Lower lobe of right lung (tissue), 2 donors: ENCODE results near the gene GALNT12. TPM values are rescaled to one million over a fixed set of nuclear protein-coding genes. Genes with fewer than 3 reads are reported as not detected.

Experiments used
- ATAC-seq, 2 donors: fragments of 200-7000 bp; cut with Tn5 transposase; one replicate each; pipeline ENCODE4 v1.9.1; 2020 to 2022; ENCODE audit warnings: mild to moderate bottlenecking in 2 of 2, moderate library complexity in 2 of 2
- DNase-seq: peaks from one replicate; pipeline ENCODE4 v3.0.0-alpha.2; 2020
- H3K27ac ChIP-seq: fragments of 200-600 bp; one replicate; pipeline ENCODE4 v1.8.0; 2022
- H3K27me3 ChIP-seq: fragments of 200-600 bp; one replicate; pipeline ENCODE4 v1.8.0; 2022; ENCODE audit warnings: low read depth
- H3K36me3 ChIP-seq: fragments of 200-600 bp; one replicate; pipeline ENCODE4 v1.8.0; 2022; ENCODE audit warnings: mild to moderate bottlenecking
- H3K4me1 ChIP-seq: fragments of 200-600 bp; one replicate; pipeline ENCODE4 v1.8.0; 2022
- H3K4me3 ChIP-seq: fragments of 200-600 bp; one replicate; pipeline ENCODE4 v1.8.0; 2022; ENCODE audit warnings: mild to moderate bottlenecking
- H3K9me3 ChIP-seq: fragments of 200-600 bp; one replicate; pipeline ENCODE4 v1.8.0; 2022
- intact Hi-C: fragments of 100-400 bp; cut with DNase I; formaldehyde crosslinking; loops from one replicate; pipeline ENCODE4 v1.11.0; 2022
- total RNA-seq: library from RNA; stranded (reverse); fragmentation: NEBNext Ultra II Directional; extraction: Animal tissue kit (Norgen Biotek cat#: 25700); gene quantifications from one replicate; pipeline ENCODE4 v1.2.1, GENCODE V29; 2021
- TF ChIP-seq, protein P1 (sequence below): fragments of 200-600 bp; IDR thresholded peaks from one replicate; pipeline ENCODE4 v1.8.0; 2022; ENCODE audit warnings: antibody characterized with exemption, mild to moderate bottlenecking
- donor health status: DM: no; HTN: yes; CAD: no; lungs with severe emphysema.

Gene GALNT12
- total RNA-seq, 1 donor from 2014 or later: 23.2 TPM

GRCh38 chr9:98767196-98767595 is 40.3 kb upstream of the GALNT12 start:
- H3K36me3 ChIP-seq: peaks cover 49% of the 10 kb centered on the region
- ATAC-seq: no peak

GRCh38 chr9:98767915-98768314 is 39.6 kb upstream of the GALNT12 start:
- H3K27ac ChIP-seq: no peak overlapping the region
- no peaks in the 10 kb centered on the region for H3K27me3 ChIP-seq
- H3K36me3 ChIP-seq: peaks cover 56% of the 10 kb centered on the region
- TF ChIP-seq, protein P1, sequence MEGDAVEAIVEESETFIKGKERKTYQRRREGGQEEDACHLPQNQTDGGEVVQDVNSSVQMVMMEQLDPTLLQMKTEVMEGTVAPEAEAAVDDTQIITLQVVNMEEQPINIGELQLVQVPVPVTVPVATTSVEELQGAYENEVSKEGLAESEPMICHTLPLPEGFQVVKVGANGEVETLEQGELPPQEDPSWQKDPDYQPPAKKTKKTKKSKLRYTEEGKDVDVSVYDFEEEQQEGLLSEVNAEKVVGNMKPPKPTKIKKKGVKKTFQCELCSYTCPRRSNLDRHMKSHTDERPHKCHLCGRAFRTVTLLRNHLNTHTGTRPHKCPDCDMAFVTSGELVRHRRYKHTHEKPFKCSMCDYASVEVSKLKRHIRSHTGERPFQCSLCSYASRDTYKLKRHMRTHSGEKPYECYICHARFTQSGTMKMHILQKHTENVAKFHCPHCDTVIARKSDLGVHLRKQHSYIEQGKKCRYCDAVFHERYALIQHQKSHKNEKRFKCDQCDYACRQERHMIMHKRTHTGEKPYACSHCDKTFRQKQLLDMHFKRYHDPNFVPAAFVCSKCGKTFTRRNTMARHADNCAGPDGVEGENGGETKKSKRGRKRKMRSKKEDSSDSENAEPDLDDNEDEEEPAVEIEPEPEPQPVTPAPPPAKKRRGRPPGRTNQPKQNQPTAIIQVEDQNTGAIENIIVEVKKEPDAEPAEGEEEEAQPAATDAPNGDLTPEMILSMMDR: no peak
- DNase-seq (no peak), ATAC-seq (no peak)
- H3K9me3 ChIP-seq: no peaks in the 10 kb centered on the region
- intact Hi-C loops: no loop called here
- H3K4me3 ChIP-seq: no peak overlapping the region
- H3K4me1 ChIP-seq: no peaks in the 10 kb centered on the region

More at GRCh38 chr9:98767196-98767595, 40.3 kb upstream of the GALNT12 start:
- no peak for DNase-seq
- TF ChIP-seq, protein P1: no peak
- intact Hi-C loops: no loop called here
- H3K27ac ChIP-seq: no peak overlapping the region
- no peaks in the 10 kb centered on the region for H3K27me3 ChIP-seq
- H3K4me3 ChIP-seq: no peak overlapping the region
- H3K4me1 ChIP-seq: no peaks in the 10 kb centered on the region
- H3K9me3 ChIP-seq: no peaks in the 10 kb centered on the region

DNA sequence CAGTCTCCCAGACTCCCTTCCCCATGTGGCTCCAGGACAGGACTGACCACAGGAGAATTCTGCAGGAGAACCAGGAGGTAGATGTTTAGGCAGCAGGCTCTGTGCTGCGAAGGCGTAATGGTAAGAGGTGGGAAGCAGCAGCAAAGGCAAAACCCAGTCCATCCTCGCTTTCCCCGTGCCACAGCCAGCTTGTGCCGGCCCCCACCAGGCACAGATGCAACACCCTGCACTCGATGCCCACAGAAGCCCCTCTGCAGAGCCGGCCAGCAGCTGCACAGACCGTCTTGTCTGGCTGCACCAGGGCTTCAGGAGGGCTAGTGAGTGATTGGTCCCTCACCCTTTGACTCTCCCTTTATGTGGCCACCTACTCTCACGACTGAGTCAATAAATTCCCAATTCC is 39.1 kb upstream of the GALNT12 start:
- no peak for DNase-seq
- TF ChIP-seq, protein P1: no peak
- H3K36me3 ChIP-seq: peaks cover 60% of the 10 kb centered on the region

GRCh38 chr9:98770717-98771116 is 36.8 kb upstream of the GALNT12 start:
- H3K4me1 ChIP-seq: no peaks in the 10 kb centered on the region

More for the DNA sequence above, 39.1 kb upstream of the GALNT12 start:
- Histone ChIP-seq H3K9me3 (no peaks in the 10 kb centered on the region), H3K4me1 (no peaks in the 10 kb centered on the region), H3K4me3 (no peak overlapping the region), H3K27ac (no peak overlapping the region), H3K27me3 (no peaks in the 10 kb centered on the region)
- no peak for ATAC-seq
- intact Hi-C loops: no loop called here

DNA sequence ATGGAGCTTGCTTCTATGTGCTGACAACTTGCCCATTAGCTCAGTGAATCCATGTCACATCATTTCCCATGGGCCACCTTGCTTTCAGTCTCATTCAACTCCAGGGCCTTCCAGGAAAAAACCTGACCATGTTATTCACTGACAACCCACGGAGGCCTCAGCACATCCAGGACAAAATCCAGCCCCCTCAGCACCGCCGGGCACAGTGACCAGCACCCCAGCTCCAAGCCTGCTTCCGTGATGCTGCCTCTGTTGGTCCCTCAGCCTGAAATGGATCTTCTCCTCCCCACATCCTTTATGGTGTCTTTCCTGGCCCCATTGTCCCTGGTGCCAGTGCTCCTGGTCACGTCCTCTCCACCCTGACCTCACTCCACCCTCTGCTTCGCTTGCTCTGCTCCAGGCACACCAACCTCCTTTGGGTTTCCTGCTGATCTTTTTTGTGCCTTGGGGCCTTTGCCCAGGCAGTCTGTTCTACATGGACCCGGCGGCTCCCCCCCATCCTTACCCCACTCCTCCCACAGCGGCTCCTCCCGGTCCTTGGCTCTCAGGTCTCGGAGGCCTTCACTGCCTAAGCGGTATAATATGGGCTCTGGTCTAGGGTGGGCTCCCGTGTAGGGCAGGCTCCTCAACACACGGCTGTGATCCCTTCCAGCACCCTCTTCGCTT is 36.1 kb upstream of the GALNT12 start:
- Histone ChIP-seq H3K9me3 (no peaks in the 10 kb centered on the region), H3K4me3 (no peak overlapping the region), H3K36me3 (peaks cover 64% of the 10 kb centered on the region), H3K27me3 (no peaks in the 10 kb centered on the region), H3K4me1 (no peaks in the 10 kb centered on the region), H3K27ac (no peak overlapping the region)
- intact Hi-C loops: no loop called here
- ATAC-seq (no peak), DNase-seq (no peak)
- TF ChIP-seq, protein P1: no peak

More at GRCh38 chr9:98770717-98771116, 36.8 kb upstream of the GALNT12 start:
- Histone ChIP-seq H3K27ac (no peak overlapping the region), H3K4me3 (no peak overlapping the region), H3K36me3 (peaks cover 67% of the 10 kb centered on the region), H3K9me3 (no peaks in the 10 kb centered on the region), H3K27me3 (no peaks in the 10 kb centered on the region)
- intact Hi-C loops: no loop called here
- ATAC-seq: no peak
- TF ChIP-seq, protein P1: no peak
- DNase-seq: no peak
